Endothelial cell of umbilical vein (primary cell): ENCODE data around the gene SKAP1. TPM values are rescaled to one million over a fixed set of nuclear protein-coding genes. Genes with fewer than 3 reads are reported as not detected.
"Not testable (repeated sequence)": the region's sequence is repeated elsewhere in the genome, so short reads cannot be mapped to it uniquely, and the experiment has no call there.

Source experiments
- BruUV-seq: library from RNA; stranded (reverse); fragments of 400-500 nt; replicated peaks from 2 replicates; lab custom pipeline; 2021; lab: Mats Ljungman, UMichigan
- CTCF ChIA-PET: fragments of 300-600, 350-600 bp; sonication (Branson Sonifier 250); formaldehyde crosslinking; loops from one replicate; lab custom pipeline; 2021; ENCODE audit warnings: antibody characterized with exemption, inconsistent platforms; lab: Charles Lee
- POLR2A ChIA-PET: fragments of 300-600, 350-600 bp; sonication (Branson Sonifier 250); formaldehyde crosslinking; loops from one replicate; lab custom pipeline; 2021; ENCODE audit warnings: antibody characterized with exemption, inconsistent platforms; lab: Charles Lee
- DNase-seq: peaks from one replicate; pipeline ENCODE4 v3.0.0-alpha.2; 2011; ENCODE audit warnings: low read depth, low spot score
- FAIRE-seq: peaks from 2 replicates; lab custom pipeline; 2011; peaks lifted over from hg19 to GRCh38; lab: Jason Lieb, UNC
- H2AFZ ChIP-seq: 2 replicates; pipeline ENCODE4 v1.6.0; 2012; ENCODE audit warnings: low read depth, low read length, control low read depth, inconsistent platforms
- H3K27ac ChIP-seq: 2 replicates; pipeline ENCODE4 v1.5.1; 2011; ENCODE audit warnings: low read depth, mild to moderate bottlenecking, control low read depth, low read length, moderate library complexity; ENCODE audit not compliant: insufficient read depth
- H3K27me3 ChIP-seq, 2 experiments: 2 replicates each; pipeline versions ENCODE4 v1.6.0 to v1.6.1; 2011; ENCODE audit warnings: low read length in 2 of 2, mixed read lengths in 1 of 2; ENCODE audit not compliant: control insufficient read depth in 2 of 2, insufficient read depth in 2 of 2
- H3K36me3 ChIP-seq, 2 experiments: 2 replicates in 1 of 2; 3 replicates in 1 of 2; pipeline ENCODE4 v1.5.1; 2011; ENCODE audit warnings: low read length in 2 of 2, mild to moderate bottlenecking in 1 of 2, moderate library complexity in 1 of 2; ENCODE audit not compliant: control insufficient read depth in 2 of 2, insufficient read depth in 2 of 2; ENCODE audit errors: extremely low read depth in 1 of 2
- H3K4me1 ChIP-seq: 3 replicates; pipeline ENCODE4 v1.5.1; 2011; ENCODE audit warnings: mild to moderate bottlenecking, low read length; ENCODE audit not compliant: control insufficient read depth, insufficient read depth; ENCODE audit errors: extremely low read depth
- H3K4me2 ChIP-seq: 2 replicates; pipeline ENCODE4 v1.6.1; 2011; ENCODE audit warnings: low read length, control low read depth, mixed read lengths; ENCODE audit not compliant: insufficient read depth
- H3K4me3 ChIP-seq, 3 experiments: fragments of 200-600 bp in 1 of 3; sonication (generic), shearing (Covaris generic) in 1 of 3; replicated peaks in 1 of 3; 2 replicates each; pipeline ENCODE4 v1.5.1; 2011 to 2016; ENCODE audit warnings: control low read depth in 3 of 3, low read length in 3 of 3, mild to moderate bottlenecking in 2 of 3, inconsistent platforms in 1 of 3, low read depth in 1 of 3, moderate library complexity in 1 of 3; ENCODE audit not compliant: insufficient read depth in 1 of 3
- H3K79me2 ChIP-seq: 2 replicates; pipeline ENCODE4 v1.6.0; 2012; ENCODE audit warnings: low read length, inconsistent platforms; ENCODE audit not compliant: control insufficient read depth, insufficient read depth
- H3K9ac ChIP-seq: replicated peaks from 2 replicates; pipeline ENCODE3; 2011; ENCODE audit warnings: low read length, control low read depth; ENCODE audit not compliant: insufficient read depth; ENCODE audit errors: extremely low read depth
- H3K9me1 ChIP-seq: replicated peaks from 3 replicates; pipeline ENCODE4 v1.6.0; 2011; ENCODE audit warnings: mild to moderate bottlenecking, low read length; ENCODE audit not compliant: control insufficient read depth, insufficient read depth; ENCODE audit errors: extremely low read depth
- H3K9me3 ChIP-seq: replicated peaks from 2 replicates; pipeline ENCODE4 v1.5.1; 2012; ENCODE audit warnings: low read length, inconsistent platforms; ENCODE audit not compliant: control insufficient read depth, insufficient read depth
- H4K20me1 ChIP-seq: replicated peaks from 2 replicates; pipeline ENCODE3; 2011; ENCODE audit warnings: mild to moderate bottlenecking, low read length; ENCODE audit not compliant: control insufficient read depth, insufficient read depth; ENCODE audit errors: extremely low read depth
- JUN ChIP-seq: IDR thresholded peaks from 2 replicates; pipeline ENCODE4 v1.6.1; 2011; ENCODE audit warnings: borderline replicate concordance, low read depth; ENCODE audit not compliant: insufficient read length, insufficient read depth
- POLR2A ChIP-seq: IDR thresholded peaks from 2 replicates; pipeline ENCODE4 v1.6.1; 2012; ENCODE audit warnings: low read depth, mild to moderate bottlenecking, control low read depth, low read length
- dilution Hi-C: fragments of 300-500 bp; cut with MboI; formaldehyde crosslinking; loops from one replicate; pipeline ENCODE4 v1.15.0; 2019; ENCODE audit warnings: low sequenced_read_pairs; ENCODE audit not compliant: extremely low pct_ligation_motif_present
- intact Hi-C: fragments of 100-400 bp; cut with micrococcal nuclease; formaldehyde crosslinking; loops from one replicate; pipeline ENCODE4 v1.10.0; 2022
- polyA plus RNA-seq, 4 experiments: library from polyadenylated mRNA; depleted of rRNA in 3 of 4; stranded (reverse) in 3 of 4; unstranded in 1 of 4; fragments of >200 nt; gene quantifications; 2 replicates each; pipeline versions ENCODE4 v1.2.1 to v1.2.3, GENCODE V29; 2011 to 2012; ENCODE audit warnings: missing spikeins in 1 of 4
- total RNA-seq: library from RNA; stranded (reverse); gene quantifications from 2 replicates; pipeline ENCODE4 v1.2.3, GENCODE V29; 2021
- TF ChIP-seq, protein P1 (sequence below): IDR thresholded peaks from 2 replicates; pipeline ENCODE4 v1.6.1; 2011; ENCODE audit not compliant: insufficient read depth, insufficient read length

The SKAP1 gene
- total and polyA plus RNA-seq, 2 donors (not counting 3 experiments of a cell fraction or from before 2014, with no cell fraction given): 0.75 TPM; not detected in 1

DNA sequence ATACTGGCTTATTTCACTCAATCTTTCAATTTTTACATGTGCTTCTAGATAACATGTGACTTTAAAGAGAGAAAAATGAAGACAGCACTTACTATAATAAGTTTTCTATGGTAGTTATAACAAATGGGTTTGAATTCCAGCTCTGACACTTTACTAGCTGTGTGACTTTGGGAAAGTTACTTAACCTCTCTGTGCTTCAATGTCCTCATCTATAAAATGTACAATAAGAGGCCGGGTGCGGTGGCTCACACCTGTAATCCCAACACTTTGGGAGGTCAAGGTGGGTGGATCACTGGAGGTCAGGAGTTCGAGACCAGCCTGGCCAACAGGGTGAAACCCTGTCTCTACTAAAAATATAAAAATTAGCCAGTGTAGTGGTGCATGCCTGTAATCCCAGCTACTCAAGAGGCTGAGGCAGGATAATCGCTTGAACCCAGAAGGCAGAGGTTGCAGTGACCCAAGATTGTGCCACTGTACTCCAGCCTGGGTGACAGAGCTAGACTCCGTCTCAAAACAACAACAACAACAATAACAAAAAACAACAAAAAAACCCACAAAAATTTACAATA, 184.5 kb downstream of the SKAP1 start:
- H3K36me3 ChIP-seq, dilution Hi-C loops, H3K79me2 ChIP-seq, H3K9me3 ChIP-seq, H2AFZ ChIP-seq, H3K4me3 ChIP-seq, H3K27me3 ChIP-seq, DNase-seq, H4K20me1 ChIP-seq, H3K9me1 ChIP-seq, FAIRE-seq, BruUV-seq: not testable (repeated sequence)
- CTCF ChIA-PET: interaction anchor here (1.0 to 20.0 kb wide), 6 partner anchors 10 to 90 kb away, joined by 3 to 289 read pairs (median 8); no protein-coding TSS in a partner anchor
- H3K4me1 ChIP-seq: peaks cover 61% of the 10 kb centered on the region
- peak overlapping the region; percentile 72 for H3K4me2 ChIP-seq
- POLR2A ChIA-PET: interaction anchor here (2.0 kb wide), 1 partner anchor 14 kb away, joined by 5 read pairs; no protein-coding TSS in a partner anchor
- H3K27ac ChIP-seq: peak overlapping the region; percentile 90
- intact Hi-C loops: loop anchor here (2.0 to 10.0 kb wide), 2 partner anchors 13 to 221 kb away; no protein-coding TSS in a partner anchor
- H3K9ac ChIP-seq: peak overlapping the region; percentile 73

DNA sequence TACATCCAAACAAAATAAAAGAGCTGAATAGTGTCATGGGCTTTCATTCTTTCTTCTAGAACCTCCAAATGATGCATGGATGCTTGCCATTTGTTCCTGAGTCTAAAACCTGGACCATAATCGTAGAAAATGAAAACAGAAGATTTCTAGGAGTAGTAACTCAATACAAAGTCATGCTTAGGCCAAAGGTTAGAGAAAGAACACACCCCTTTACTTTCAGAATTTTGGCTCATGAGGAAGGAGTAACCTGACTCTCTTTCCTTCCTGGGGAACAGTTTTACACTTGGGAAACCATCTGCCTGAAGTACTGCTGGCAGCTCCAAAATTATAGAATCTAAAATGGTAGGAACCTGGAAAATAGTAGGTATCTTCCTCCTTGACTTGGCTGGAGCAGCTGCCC, 185.2 kb downstream of the SKAP1 start:
- Histone ChIP-seq H3K79me2 (no peaks in the 10 kb centered on the region), H3K4me1 (peaks cover 68% of the 10 kb centered on the region), H3K4me2 (peak overlapping the region; percentile 72), H3K4me3 (peak overlapping the region in 1 of 3 experiments; percentile 12), H3K9me1 (no peaks in the 10 kb centered on the region), H3K9me3 (no peaks in the 10 kb centered on the region), H4K20me1 (no peaks in the 10 kb centered on the region), H3K9ac (peak overlapping the region; percentile 73), H2AFZ (no peak overlapping the region), H3K27me3 (no peaks in the 10 kb centered on the region), H3K36me3 (no peaks in the 10 kb centered on the region), H3K27ac (peak overlapping the region; percentile 90)
- TSS peak; percentile 26 for BruUV-seq
- DNase-seq: no peak
- TF ChIP-seq, protein P1, sequence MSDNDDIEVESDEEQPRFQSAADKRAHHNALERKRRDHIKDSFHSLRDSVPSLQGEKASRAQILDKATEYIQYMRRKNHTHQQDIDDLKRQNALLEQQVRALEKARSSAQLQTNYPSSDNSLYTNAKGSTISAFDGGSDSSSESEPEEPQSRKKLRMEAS: no peak
- no peak for TF ChIP-seq POLR2A
- no peak for TF ChIP-seq JUN
- no peak for FAIRE-seq
- ChIA-PET POLR2A (interaction anchor here (1.1 to 2.0 kb wide), 2 partner anchors 10 to 15 kb away, joined by 4 to 5 read pairs; no protein-coding TSS in a partner anchor), CTCF (interaction anchor here (1.0 to 20.0 kb wide), 8 partner anchors 8 to 91 kb away, joined by 3 to 289 read pairs (median 4); no protein-coding TSS in a partner anchor)
- dilution Hi-C loops (no loop called here), intact Hi-C loops (loop anchor here (1.0 to 10.0 kb wide), 8 partner anchors 9 to 220 kb away; partner anchors contain the start of genes CBX1 and NFE2L1)
